Natural killer cell (primary cell): Measurements from ENCODE around the gene MICAL2. TPM values are rescaled to one million over a fixed set of nuclear protein-coding genes. Genes with fewer than 3 reads are reported as not detected.

Source experiments
- ATAC-seq, 3 donors: fragments of 150-1000 bp in 2 of 3; fragments of 200-7000 bp in 1 of 3; cut with Tn5 transposase; 1 replicate in 1 of 3; 2 replicates in 2 of 3; pipeline ENCODE4 v1.10.0; 2021; ENCODE audit warnings: mild to moderate bottlenecking in 2 of 3, moderate library complexity in 2 of 3
- DNase-seq, 2 donors: peaks; one replicate each; pipeline versions ENCODE4 v3.0.0 to v3.0.0-alpha.2; 2013 to 2021; ENCODE audit warnings: mixed read lengths in 1 of 2
- H3K27ac ChIP-seq: one replicate; pipeline ENCODE4 v1.5.1; 2013; ENCODE audit warnings: mild to moderate bottlenecking, low read length
- H3K27me3 ChIP-seq: one replicate; pipeline ENCODE4 v1.6.1; 2013; ENCODE audit warnings: low read length; ENCODE audit not compliant: control insufficient read depth, insufficient read depth
- H3K36me3 ChIP-seq: one replicate; pipeline ENCODE4 v1.6.1; 2013; ENCODE audit warnings: low read length; ENCODE audit not compliant: control insufficient read depth, insufficient read depth
- H3K4me1 ChIP-seq: one replicate; pipeline ENCODE4 v1.6.1; 2013; ENCODE audit warnings: low read length; ENCODE audit not compliant: control insufficient read depth, insufficient read depth
- H3K4me3 ChIP-seq: one replicate; pipeline ENCODE4 v1.5.1; 2013; ENCODE audit warnings: low read length
- H3K9me3 ChIP-seq: one replicate; pipeline ENCODE4 v1.6.1; 2013; ENCODE audit warnings: low read length; ENCODE audit not compliant: control insufficient read depth, insufficient read depth
- H3K27ac Mint-ChIP-seq, 2 donors: one replicate each; pipeline ENCODE4 v1.8.0; 2022; ENCODE audit warnings: mild to moderate bottlenecking in 2 of 2, mixed read lengths in 2 of 2, moderate library complexity in 1 of 2
- H3K27me3 Mint-ChIP-seq, 2 donors: one replicate each; pipeline ENCODE4 v1.8.0; 2022; ENCODE audit warnings: low read depth in 2 of 2, mixed read lengths in 2 of 2
- H3K36me3 Mint-ChIP-seq: one replicate; pipeline ENCODE4 v1.8.0; 2022; ENCODE audit warnings: mixed read lengths
- H3K4me1 Mint-ChIP-seq, 2 donors: one replicate each; pipeline ENCODE4 v1.8.0; 2022; ENCODE audit warnings: mixed read lengths in 2 of 2
- H3K4me3 Mint-ChIP-seq: one replicate; pipeline ENCODE4 v1.8.0; 2022; ENCODE audit warnings: mild to moderate bottlenecking, moderate library complexity, mixed read lengths
- H3K9me3 Mint-ChIP-seq, 2 donors: one replicate each; pipeline ENCODE4 v1.8.0; 2022; ENCODE audit warnings: mixed read lengths in 2 of 2
- WGBS: methylation state at CpG from one replicate; pipeline ENCODE4 v1.1.7; 2013; ENCODE audit warnings: missing lambda C conversion rate; ENCODE audit not compliant: insufficient coverage; 5-methylcytosine and 5-hydroxymethylcytosine counted together
- intact Hi-C: fragments of 100-400 bp; cut with micrococcal nuclease; formaldehyde crosslinking; loops from one replicate; pipeline ENCODE4 v1.14.2; 2022
- total RNA-seq, 4 donors: library from RNA; stranded (reverse); fragments of 120-200 nt in 1 of 4; gene quantifications; one replicate each; pipeline versions ENCODE4 v1.2.3 to v1.2.4, GENCODE V29; 2013 to 2022
- TF ChIP-seq, protein P1 (sequence below): fragments of 200-600 bp; IDR thresholded peaks from one replicate; pipeline ENCODE4 v1.8.0; 2022; ENCODE audit warnings: antibody characterized with exemption

Gene MICAL2
- total RNA-seq, 3 donors from 2014 or later (not counting 1 experiment from before 2014, with no cell fraction given), result 54.6 to 68.6 (median 57.4) TPM

DNA sequence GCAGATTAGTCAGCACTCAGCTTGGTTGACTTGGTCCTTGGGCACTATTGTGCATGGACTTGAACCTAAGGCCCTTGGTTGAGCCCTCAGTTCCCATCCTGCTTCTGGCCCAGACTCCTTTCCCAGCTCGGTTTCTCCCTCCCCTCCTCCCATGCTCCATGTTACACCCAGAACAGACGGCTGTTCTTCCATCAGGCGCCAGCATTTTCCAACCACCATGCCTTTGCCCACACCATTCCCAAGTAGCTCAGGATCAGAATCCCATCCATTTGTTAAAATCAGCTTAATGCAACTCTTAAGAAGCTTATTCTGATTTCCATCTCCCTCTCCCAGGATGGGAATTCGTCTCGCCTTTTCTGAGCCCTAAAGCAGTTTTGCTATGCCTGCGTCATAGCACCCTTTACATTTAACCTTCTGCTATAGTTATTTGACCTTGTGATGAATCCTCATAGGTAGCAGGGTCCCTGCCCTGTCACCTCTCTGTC lies 110.7 kb downstream of the MICAL2 start:
- no peak for DNase-seq
- Mint-ChIP-seq H3K4me1 (peaks cover 68 to 75% of the 10 kb centered on the region in 2 donors), H3K27me3 (peaks cover 8 to 14% of the 10 kb centered on the region in 2 donors), H3K27ac (peak overlapping the region; percentile 95), H3K9me3 (no peaks in the 10 kb centered on the region), H3K4me3 (peak overlapping the region; percentile 52), H3K36me3 (peaks cover 14% of the 10 kb centered on the region)
- 96% methylated on average over 6 of the region's 6 CpGs for WGBS
- intact Hi-C loops, result loop anchor here (5.0 kb wide), 2 partner anchors 109 to 379 kb away; partner anchors contain the start of genes MICAL2 and USP47
- Histone ChIP-seq H3K27ac (no peak overlapping the region), H3K9me3 (no peaks in the 10 kb centered on the region), H3K4me1 (peaks cover 73% of the 10 kb centered on the region), H3K36me3 (peaks cover 25% of the 10 kb centered on the region), H3K27me3 (no peaks in the 10 kb centered on the region), H3K4me3 (no peak overlapping the region)
- no peak for ATAC-seq
- TF ChIP-seq, protein P1, sequence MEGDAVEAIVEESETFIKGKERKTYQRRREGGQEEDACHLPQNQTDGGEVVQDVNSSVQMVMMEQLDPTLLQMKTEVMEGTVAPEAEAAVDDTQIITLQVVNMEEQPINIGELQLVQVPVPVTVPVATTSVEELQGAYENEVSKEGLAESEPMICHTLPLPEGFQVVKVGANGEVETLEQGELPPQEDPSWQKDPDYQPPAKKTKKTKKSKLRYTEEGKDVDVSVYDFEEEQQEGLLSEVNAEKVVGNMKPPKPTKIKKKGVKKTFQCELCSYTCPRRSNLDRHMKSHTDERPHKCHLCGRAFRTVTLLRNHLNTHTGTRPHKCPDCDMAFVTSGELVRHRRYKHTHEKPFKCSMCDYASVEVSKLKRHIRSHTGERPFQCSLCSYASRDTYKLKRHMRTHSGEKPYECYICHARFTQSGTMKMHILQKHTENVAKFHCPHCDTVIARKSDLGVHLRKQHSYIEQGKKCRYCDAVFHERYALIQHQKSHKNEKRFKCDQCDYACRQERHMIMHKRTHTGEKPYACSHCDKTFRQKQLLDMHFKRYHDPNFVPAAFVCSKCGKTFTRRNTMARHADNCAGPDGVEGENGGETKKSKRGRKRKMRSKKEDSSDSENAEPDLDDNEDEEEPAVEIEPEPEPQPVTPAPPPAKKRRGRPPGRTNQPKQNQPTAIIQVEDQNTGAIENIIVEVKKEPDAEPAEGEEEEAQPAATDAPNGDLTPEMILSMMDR, result no peak

DNA sequence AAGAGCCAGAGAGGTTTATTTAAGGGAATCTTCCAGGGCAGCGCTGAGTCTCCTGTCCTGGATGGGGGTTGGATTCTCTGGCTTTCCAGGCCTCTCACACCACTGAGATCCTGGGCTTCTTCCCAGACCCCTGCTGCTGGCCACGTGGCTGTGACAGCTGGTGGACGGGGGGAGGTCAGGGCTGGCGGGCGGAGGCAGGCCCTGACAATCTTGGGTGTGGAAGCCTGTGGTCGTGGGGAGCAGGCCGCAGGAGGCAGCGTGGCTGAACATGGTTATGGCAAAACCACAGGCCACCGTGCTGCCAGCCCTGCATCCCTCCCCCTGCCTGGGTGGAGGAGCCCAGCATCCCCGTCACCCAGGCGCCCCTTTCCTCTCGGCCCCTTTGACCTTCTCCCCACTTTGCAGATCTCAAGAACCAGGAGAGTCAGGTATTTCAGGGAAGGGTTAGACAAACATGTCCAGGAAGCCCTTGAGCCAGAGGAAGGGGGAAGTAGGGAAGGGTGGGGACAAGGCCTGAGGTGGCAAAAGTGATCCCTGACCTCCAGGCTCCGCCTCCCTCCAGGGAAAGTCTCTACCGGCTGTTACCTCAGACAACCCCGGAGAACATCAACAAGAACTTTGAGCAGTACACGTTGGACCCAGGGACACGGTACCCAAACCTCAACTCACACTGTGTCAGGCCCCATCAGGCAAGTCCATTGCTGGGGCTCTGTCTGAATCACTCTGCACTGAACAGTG lies 111.8 kb downstream of the MICAL2 start:
- Mint-ChIP-seq H3K4me3 (peak overlapping the region; percentile 52), H3K27ac (peak overlapping the region; percentile 95), H3K36me3 (peaks cover 14% of the 10 kb centered on the region), H3K27me3 (peaks cover 8 to 14% of the 10 kb centered on the region in 2 donors), H3K4me1 (peaks cover 58 to 65% of the 10 kb centered on the region in 2 donors), H3K9me3 (no peaks in the 10 kb centered on the region)
- H3K36me3 ChIP-seq, result peaks cover 29% of the 10 kb centered on the region
- DNase-seq, result peak in 1 of 2 donors; percentile 42
- intact Hi-C loops, result loop anchor here (5.0 kb wide), 2 partner anchors 110 to 380 kb away; partner anchors contain the start of genes MICAL2 and USP47
- H3K27me3 ChIP-seq, result no peaks in the 10 kb centered on the region
- H3K4me3 ChIP-seq, result no peak overlapping the region
- WGBS, result 29% methylated on average over 17 of the region's 17 CpGs
- peak in 1 of 3 donors; percentile 21 for ATAC-seq
- no peak overlapping the region for H3K27ac ChIP-seq
- no peaks in the 10 kb centered on the region for H3K9me3 ChIP-seq
- TF ChIP-seq, protein P1, result no peak
- peaks cover 64% of the 10 kb centered on the region for H3K4me1 ChIP-seq

DNA sequence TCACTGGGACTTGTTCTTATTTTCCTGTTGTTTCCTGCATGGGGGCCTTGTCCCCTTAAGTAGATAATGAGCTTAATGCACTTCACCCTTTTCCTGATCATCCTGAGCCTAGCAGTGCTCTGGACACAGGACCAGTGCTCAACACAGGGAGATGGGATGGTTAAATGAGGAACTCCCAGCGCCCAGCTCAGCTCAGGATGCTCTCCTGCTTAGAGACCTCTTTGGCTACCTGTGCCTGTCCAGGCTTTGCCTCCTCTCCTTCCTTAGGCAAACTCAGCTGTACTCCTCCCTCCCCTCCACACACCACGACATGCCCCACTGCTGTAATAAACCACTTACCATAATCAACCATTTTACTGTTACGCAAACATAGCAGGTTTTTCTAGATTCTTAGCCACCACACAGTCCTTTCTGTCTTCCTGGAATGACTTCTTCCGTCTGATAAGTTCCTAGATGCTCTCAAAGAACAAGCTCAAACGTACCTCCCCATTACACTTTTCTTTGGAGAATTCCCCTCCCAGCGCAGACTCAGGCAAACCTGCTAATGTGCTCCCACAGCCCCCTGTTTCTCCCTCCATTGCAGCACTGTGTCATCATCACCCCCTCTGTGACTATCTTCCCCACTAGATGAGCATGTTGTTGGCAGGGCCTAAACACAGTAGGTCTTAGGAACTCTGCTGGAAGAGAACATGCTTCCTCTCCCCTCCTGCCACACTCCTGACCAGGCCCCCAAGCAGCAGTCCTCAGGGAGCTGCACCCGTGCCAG lies 113.6 kb downstream of the MICAL2 start:
- H3K36me3 ChIP-seq, result peaks cover 37% of the 10 kb centered on the region

More for the DNA sequence above, 113.6 kb downstream of the MICAL2 start:
- TF ChIP-seq, protein P1, result no peak
- Histone ChIP-seq H3K4me1 (peaks cover 57% of the 10 kb centered on the region), H3K27ac (peak overlapping the region; percentile 86), H3K27me3 (no peaks in the 10 kb centered on the region), H3K9me3 (no peaks in the 10 kb centered on the region), H3K4me3 (peak overlapping the region; percentile 31)
- peaks cover 6% of the 10 kb centered on the region for H3K36me3 Mint-ChIP-seq
- peak overlapping the region; percentile 95 for H3K27ac Mint-ChIP-seq
- peaks cover 4 to 7% of the 10 kb centered on the region in 2 donors for H3K27me3 Mint-ChIP-seq
- peaks cover 49 to 62% of the 10 kb centered on the region in 2 donors for H3K4me1 Mint-ChIP-seq
- DNase-seq (peak in 1 of 2 donors; percentile 55), ATAC-seq (peak; percentile 20 to 39 (median 20))
- H3K4me3 Mint-ChIP-seq, result peak overlapping the region; percentile 87
- intact Hi-C loops, result loop anchor here (1.0 to 5.0 kb wide), 4 partner anchors 8 to 382 kb away; partner anchors contain the start of genes MICAL2 and USP47
- 35% methylated on average over 7 of the region's 7 CpGs for WGBS
- H3K9me3 Mint-ChIP-seq, result no peaks in the 10 kb centered on the region
